Endothelial cell (in vitro differentiated cells): Measurements from ENCODE around the gene SERTAD4. TPM values are rescaled to one million over a fixed set of nuclear protein-coding genes. Genes with fewer than 3 reads are reported as not detected.

Source experiments
- DNase-seq: peaks from one replicate; pipeline ENCODE4 v3.0.0; 2021; ENCODE audit warnings: low spot score
- H3K27ac Mint-ChIP-seq: one replicate; pipeline ENCODE4 v1.8.0; 2021; ENCODE audit warnings: mixed read lengths, inconsistent platforms; ENCODE audit not compliant: unreplicated experiment
- H3K27me3 Mint-ChIP-seq: one replicate; pipeline ENCODE4 v1.8.0; 2021; ENCODE audit warnings: mild to moderate bottlenecking, moderate library complexity, mixed read lengths, inconsistent platforms; ENCODE audit not compliant: unreplicated experiment
- H3K36me3 Mint-ChIP-seq: one replicate; pipeline ENCODE4 v1.8.0; 2021; ENCODE audit warnings: mild to moderate bottlenecking, low read depth, mixed read lengths, inconsistent platforms; ENCODE audit not compliant: unreplicated experiment
- H3K4me1 Mint-ChIP-seq: one replicate; pipeline ENCODE4 v1.8.0; 2021; ENCODE audit warnings: mild to moderate bottlenecking, mixed read lengths, inconsistent platforms; ENCODE audit not compliant: unreplicated experiment
- H3K4me3 Mint-ChIP-seq: one replicate; pipeline ENCODE4 v1.8.0; 2021; ENCODE audit warnings: mild to moderate bottlenecking, mixed read lengths, inconsistent platforms; ENCODE audit not compliant: unreplicated experiment
- H3K9me3 Mint-ChIP-seq: one replicate; pipeline ENCODE4 v1.8.0; 2021; ENCODE audit warnings: mixed read lengths, inconsistent platforms; ENCODE audit not compliant: unreplicated experiment
- CTCF ChIP-seq: fragments of 200-600 bp; sonication (generic); IDR thresholded peaks from one replicate; pipeline ENCODE4 v1.5.0; 2021; ENCODE audit warnings: antibody characterized with exemption; ENCODE audit not compliant: unreplicated experiment
- total RNA-seq: library from RNA; stranded (reverse); fragmentation: NEBNext Ultra II Directional; extraction: Animal tissue kit (Norgen Biotek cat#: 25700); gene quantifications from one replicate; pipeline ENCODE4 v1.2.1, GENCODE V29; 2021; ENCODE audit not compliant: unreplicated experiment

Gene SERTAD4
- total RNA-seq, 1 donor from 2014 or later, result 0.72 TPM

- no peaks in the 10 kb centered on the region for H3K27me3 Mint-ChIP-seq
- no peaks in the 10 kb centered on the region for H3K9me3 Mint-ChIP-seq
- no peak overlapping the region for H3K27ac Mint-ChIP-seq
- no peak for TF ChIP-seq CTCF
- no peak for DNase-seq
- no peak overlapping the region for H3K4me3 Mint-ChIP-seq
- H3K36me3 Mint-ChIP-seq, result peaks cover 5% of the 10 kb centered on the region
- no peaks in the 10 kb centered on the region for H3K4me1 Mint-ChIP-seq
Observed at GRCh38 chr1:210198840-210199239, 33.8 kb upstream of the SERTAD4 start.

- H3K27ac Mint-ChIP-seq, result no peak overlapping the region
- peaks cover 5% of the 10 kb centered on the region for H3K36me3 Mint-ChIP-seq
- TF ChIP-seq CTCF, result no peak
- no peak for DNase-seq
- H3K4me1 Mint-ChIP-seq, result no peaks in the 10 kb centered on the region
- no peaks in the 10 kb centered on the region for H3K27me3 Mint-ChIP-seq
- no peaks in the 10 kb centered on the region for H3K9me3 Mint-ChIP-seq
- no peak overlapping the region for H3K4me3 Mint-ChIP-seq
Observed at GRCh38 chr1:210200124-210200736, 32.4 kb upstream of the SERTAD4 start.

- TF ChIP-seq CTCF, result no peak
- Mint-ChIP-seq H3K27ac (no peak overlapping the region), H3K36me3 (no peaks in the 10 kb centered on the region), H3K27me3 (no peaks in the 10 kb centered on the region), H3K4me3 (no peak overlapping the region), H3K9me3 (no peaks in the 10 kb centered on the region), H3K4me1 (no peaks in the 10 kb centered on the region)
- no peak for DNase-seq
Observed at GRCh38 chr1:210201681-210202080, 30.9 kb upstream of the SERTAD4 start.

- DNase-seq, result no peak
- Mint-ChIP-seq H3K9me3 (no peaks in the 10 kb centered on the region), H3K27ac (no peak overlapping the region), H3K4me3 (no peak overlapping the region), H3K4me1 (no peaks in the 10 kb centered on the region), H3K36me3 (no peaks in the 10 kb centered on the region), H3K27me3 (no peaks in the 10 kb centered on the region)
- no peak for TF ChIP-seq CTCF
Observed at GRCh38 chr1:210207597-210208450, 24.8 kb upstream of the SERTAD4 start.

- Mint-ChIP-seq H3K4me1 (no peaks in the 10 kb centered on the region), H3K36me3 (no peaks in the 10 kb centered on the region), H3K9me3 (no peaks in the 10 kb centered on the region), H3K27ac (no peak overlapping the region), H3K27me3 (no peaks in the 10 kb centered on the region), H3K4me3 (no peak overlapping the region)
- TF ChIP-seq CTCF, result no peak
- DNase-seq, result no peak
Observed at GRCh38 chr1:210213335-210213734, 19.3 kb upstream of the SERTAD4 start.
